ENCODE results near the gene C1orf167. TPM values are rescaled to one million over a fixed set of nuclear protein-coding genes. Genes with fewer than 3 reads are reported as not detected.

Gene C1orf167
- total RNA-seq, 1 experiment from 2014 or later = 0.39 TPM

GRCh38 chr1:11735854-11736745, 25.9 kb upstream of the C1orf167 start, which contains the start of gene AGTRAP:
Gene AGTRAP (plus strand): TSS chr1:11736136. CDS start chr1:11736209, 73 bp downstream.
- H3K9me3 Mint-ChIP-seq = no peaks in the 10 kb centered on the region
- peak within 1 kb of the TSS; percentile 95 to 98 (median 96) for H3K27ac Mint-ChIP-seq
- DNase-seq = peak; percentile 97
- Histone ChIP-seq H3K4me1 (ENCODE audit: insufficient read depth, low read length) (peaks cover 4% of the 10 kb centered on the region; the same call in 1 of the 2 replicates), H3K79me2 (ENCODE audit: insufficient read depth, low read length) (no peaks in the 10 kb centered on the region), H3K27me3 (ENCODE audit: insufficient read depth, low read length) (no peaks in the 10 kb centered on the region), H4K8ac (replicated peaks; ENCODE audit: insufficient read length, low read depth, low read length) (no peak within 1 kb of the TSS), H2BK12ac (ENCODE audit: insufficient read length, low read depth, low read length) (no peak within 1 kb of the TSS), H3K14ac (ENCODE audit: insufficient read depth, low read length) (peak within 1 kb of the TSS; percentile 14), H2BK20ac (ENCODE audit: low read depth, low read length, poor library complexity, severe bottlenecking) (no peak within 1 kb of the TSS), H4K5ac (ENCODE audit: insufficient read length, low read depth, low read length) (no peak within 1 kb of the TSS), H3K9me3 (ENCODE audit: control insufficient read depth, low read depth, low read length) (no peaks in the 10 kb centered on the region), H2AK5ac (ENCODE audit: insufficient read length, low read length) (no peak within 1 kb of the TSS), H2BK5ac (ENCODE audit: insufficient read length, low read length) (no peak within 1 kb of the TSS), H3K23ac (ENCODE audit: insufficient read length, low read depth, low read length) (no peak within 1 kb of the TSS), H4K91ac (ENCODE audit: insufficient read length, low read depth, low read length) (no peak within 1 kb of the TSS), H3K27ac (ENCODE audit: insufficient read length, low read depth, low read length) (peak within 1 kb of the TSS; percentile 2), H3K4me2 (ENCODE audit: insufficient read depth, insufficient read length, low read length) (peak within 1 kb of the TSS; percentile 61), H2BK15ac (ENCODE audit: low read depth, low read length) (no peak within 1 kb of the TSS), H3K23me2 (ENCODE audit: insufficient read length, low read depth, low read length, poor library complexity, severe bottlenecking) (peaks cover 6% of the 10 kb centered on the region), H3K18ac (ENCODE audit: insufficient read length, low read depth, low read length) (peak within 1 kb of the TSS; percentile 36), H3K79me1 (ENCODE audit: insufficient read depth, low read depth, low read length, poor library complexity, severe bottlenecking) (no peaks in the 10 kb centered on the region), H4K20me1 (ENCODE audit: control insufficient read depth, insufficient read depth, insufficient read length) (no peaks in the 10 kb centered on the region), H3T11ph (ENCODE audit: low read length) (no peak within 1 kb of the TSS), H3K56ac (ENCODE audit: insufficient read length, low read depth, low read length) (no peak within 1 kb of the TSS), H3K4ac (ENCODE audit: low read depth, low read length) (no peak within 1 kb of the TSS), H3K9ac (ENCODE audit: extremely low read depth, insufficient read length, low read length) (peak within 1 kb of the TSS; percentile 55), H2BK120ac (ENCODE audit: low read depth, low read length, poor library complexity, severe bottlenecking) (no peak within 1 kb of the TSS), H2AFZ (ENCODE audit: low read length) (no peak within 1 kb of the TSS)
- TF ChIP-seq CTCF (conservative IDR thresholded peaks at IDR 0.05) = no peak
- peaks cover 43 to 48% of the 10 kb centered on the region in 2 experiments for H3K4me1 Mint-ChIP-seq
- H3K4me3 Mint-ChIP-seq = peak within 1 kb of the TSS; percentile 89 to 97
- no peaks in the 10 kb centered on the region; the same call in 1 of the 2 replicates for H3K27me3 Mint-ChIP-seq (ENCODE audit: low read depth)
- peaks cover 0 to 11% (median 0%) of the 10 kb centered on the region in 3 experiments; a peak in 4 of 7 replicates for H3K36me3 Mint-ChIP-seq (ENCODE audit: insufficient read depth in 1 of 3, low read depth in 3 of 3)
- no CpG with 5 or more reads among the region's 59 CpGs for WGBS (ENCODE audit: extremely low coverage, insufficient read length, low lambda C conversion rate)
